Measurements from ENCODE around the gene SIPA1.

- TF ChIP-seq SUZ12 (IDR thresholded peaks at IDR 0.05; ENCODE audit: extremely low read depth, insufficient read depth, insufficient read length) (no peak), YY1 (IDR thresholded peaks at IDR 0.05; ENCODE audit: insufficient read depth, insufficient read length) (no peak), ZNF274 (IDR thresholded peaks at IDR 0.05; ENCODE audit: low read depth, low read length) (no peak)
Measured at GRCh38 chr11:65658174-65659021, 20.5 kb downstream of the SIPA1 start.
